Head of caudate nucleus (tissue), 42 donors: ENCODE measurements around the gene PTGDS.

Experiments
- DNase-seq, 42 donors: peaks; one replicate each; pipeline versions ENCODE4 v3.0.0 to v3.0.0-alpha.2; 2020 to 2021; ENCODE audit warnings: mixed read lengths in 7 of 42
- intact Hi-C: fragments of 100-400 bp; cut with DNase I; formaldehyde crosslinking; loops from one replicate; pipeline ENCODE4 v1.15.0; 2022

PTGDS gene

DNA sequence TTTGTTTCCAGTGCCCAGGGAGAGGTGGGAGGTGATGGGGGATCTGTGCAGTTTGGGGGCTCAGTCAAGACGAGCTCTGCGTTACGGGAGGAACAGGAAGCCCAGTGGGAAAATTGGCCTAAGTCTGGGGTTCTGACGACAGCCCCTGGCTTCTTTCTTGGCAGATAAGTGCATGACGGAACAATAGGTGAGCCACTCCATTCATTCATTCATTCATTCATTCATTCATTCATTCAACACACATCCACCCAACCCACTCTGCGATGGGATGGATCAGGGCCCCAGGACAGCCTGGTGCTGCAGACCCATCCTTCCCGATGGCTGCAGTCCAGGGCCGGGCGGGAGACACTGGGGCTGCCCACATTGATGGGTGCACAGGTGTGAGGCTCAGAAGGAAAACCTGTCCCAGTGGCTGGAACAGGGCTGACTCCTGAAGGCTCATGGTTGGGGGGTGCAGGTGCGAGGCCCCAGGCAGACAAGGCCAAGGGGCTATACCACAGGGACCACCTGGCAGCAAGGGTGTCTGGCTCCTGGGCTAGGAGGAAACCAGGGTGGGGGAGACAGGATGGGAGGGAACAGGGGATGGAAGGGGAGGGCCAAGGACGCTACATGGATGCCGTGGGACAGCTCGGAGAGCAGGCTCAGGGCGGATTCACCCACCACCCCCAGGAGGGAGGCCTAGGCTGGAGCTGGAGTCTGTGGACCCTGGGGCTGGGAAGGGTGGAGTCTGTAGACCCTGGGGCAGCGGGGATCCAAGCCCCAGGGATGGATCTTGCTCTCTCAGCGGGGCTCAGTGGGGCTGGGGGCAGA lies 3.6 kb downstream of the PTGDS start:
- intact Hi-C loops: no loop called here
- DNase-seq: peak in 10 of 42 donors; percentile 15 to 69 (median 46)

DNA sequence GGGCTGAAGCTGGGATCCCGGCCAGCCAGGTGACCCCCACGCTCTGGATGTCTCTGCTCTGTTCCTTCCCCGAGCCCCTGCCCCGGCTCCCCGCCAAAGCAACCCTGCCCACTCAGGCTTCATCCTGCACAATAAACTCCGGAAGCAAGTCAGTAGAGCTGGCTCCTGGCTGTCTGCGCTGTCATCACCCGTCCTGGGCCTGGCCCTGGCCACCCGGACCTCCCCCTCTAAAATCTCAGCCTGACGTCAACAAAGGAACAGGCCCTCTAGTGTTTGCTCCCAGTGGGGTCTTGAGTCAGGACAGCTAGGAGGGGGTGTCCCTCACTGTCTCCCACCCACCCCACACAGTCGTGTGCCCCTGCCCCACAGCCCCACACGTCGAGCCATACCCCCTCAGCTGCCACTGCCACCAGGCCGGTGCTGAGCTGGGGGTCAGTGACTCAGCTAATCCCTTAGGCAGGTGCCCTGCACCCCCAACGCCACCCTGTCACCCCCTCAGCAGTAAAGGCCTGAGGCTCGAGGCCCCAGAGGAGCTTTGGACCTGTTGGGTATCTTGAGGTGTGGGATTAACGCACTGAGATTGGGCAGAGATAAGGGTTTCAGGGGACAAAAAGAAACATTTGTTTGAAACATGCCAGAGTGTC lies 4.4 kb downstream of the PTGDS start:
- intact Hi-C loops: no loop called here

DNA sequence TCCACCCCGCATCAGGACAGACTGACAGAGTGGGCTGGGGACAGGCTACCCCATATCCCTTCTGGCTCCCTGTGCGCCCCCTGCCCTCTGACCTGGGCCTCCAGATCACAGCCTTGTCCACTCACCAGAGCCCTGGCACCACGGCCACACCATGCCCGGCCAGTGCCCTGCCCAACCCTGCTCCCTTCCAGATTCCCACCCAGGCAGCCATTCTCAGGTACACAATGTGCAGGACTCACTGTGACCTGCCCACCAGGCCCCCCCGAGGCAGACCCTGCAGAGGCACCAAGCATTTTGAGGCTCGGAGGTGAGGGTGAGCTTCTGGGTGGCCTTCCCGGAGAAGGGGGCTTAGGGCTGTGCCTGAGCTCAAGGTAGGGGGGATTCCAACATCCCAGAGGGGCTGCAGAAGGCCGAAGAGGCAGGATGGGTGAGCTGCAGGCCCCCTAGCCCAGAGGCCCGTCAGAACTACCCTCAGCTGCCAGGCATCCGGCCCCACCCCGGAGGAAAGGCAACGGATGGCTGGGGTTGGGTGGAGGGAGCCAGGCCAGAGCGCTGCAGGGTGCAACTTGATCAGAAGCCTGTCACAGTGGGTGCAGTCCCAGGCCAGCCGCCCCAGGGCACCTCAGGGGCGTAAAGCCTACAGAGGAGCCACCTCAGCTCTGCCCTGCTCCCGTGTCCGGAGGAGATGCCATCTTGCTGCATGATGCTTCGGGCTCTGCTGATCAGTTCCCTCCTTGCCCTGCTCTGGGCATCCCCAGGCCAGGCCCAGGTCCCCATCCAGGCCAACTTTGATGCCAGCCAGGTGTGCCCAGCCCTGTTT lies 5.1 kb downstream of the PTGDS start, which contains the start of gene LCNL1:
Gene LCNL1, plus strand, starts transcription at position 762 of the 820 bp plus-strand sequence. CDS start 594 bp downstream, outside the sequence.
- DNase-seq: peak in 38 of 42 donors; percentile 44 to 86 (median 66)
- intact Hi-C loops: no loop called here

More for the DNA sequence above, 4.4 kb downstream of the PTGDS start:
- DNase-seq: peak in 35 of 42 donors; percentile 48 to 88 (median 65)

GRCh38 chr9:136983167-136983566 lies 5.9 kb downstream of the PTGDS start:
- peak in 11 of 42 donors; percentile 34 to 72 (median 50) for DNase-seq
- intact Hi-C loops: no loop called here

- intact Hi-C loops: no loop called here
- peak in 3 of 42 donors; percentile 33 to 55 (median 40) for DNase-seq
These were observed 6.5 kb downstream of the PTGDS start for GRCh38 chr9:136983656-136984314.

DNA sequence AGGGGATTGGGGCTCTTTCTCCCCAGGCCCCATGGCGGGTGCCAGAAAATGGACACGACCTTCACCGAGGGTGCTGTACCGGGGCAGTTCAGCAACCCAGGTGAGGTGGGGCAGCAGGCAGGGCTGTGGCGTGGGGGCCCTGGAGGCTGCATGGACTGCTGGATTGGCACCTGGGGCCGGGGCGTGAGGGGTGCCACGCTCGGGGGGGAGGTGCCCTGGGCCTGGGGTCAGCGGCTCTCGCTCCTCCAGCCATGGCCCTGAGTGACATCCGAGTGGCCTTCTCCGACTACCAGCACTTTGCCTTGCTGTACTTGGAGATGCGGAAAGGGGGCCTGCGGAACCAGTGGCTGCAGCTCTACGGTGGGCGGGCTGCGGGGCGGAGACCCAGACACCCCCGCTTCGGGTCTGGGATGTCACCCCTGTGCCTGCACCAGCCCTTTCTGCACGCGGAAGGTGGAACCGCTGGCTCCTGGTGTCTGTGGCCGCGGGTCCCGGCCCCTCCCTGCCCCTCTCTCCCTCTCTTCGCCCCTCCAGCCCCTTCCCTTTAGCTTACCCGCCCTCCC lies 7.2 kb downstream of the PTGDS start:
- DNase-seq: peak in 2 of 42 donors; percentile 37 to 51
- intact Hi-C loops: no loop called here

DNA sequence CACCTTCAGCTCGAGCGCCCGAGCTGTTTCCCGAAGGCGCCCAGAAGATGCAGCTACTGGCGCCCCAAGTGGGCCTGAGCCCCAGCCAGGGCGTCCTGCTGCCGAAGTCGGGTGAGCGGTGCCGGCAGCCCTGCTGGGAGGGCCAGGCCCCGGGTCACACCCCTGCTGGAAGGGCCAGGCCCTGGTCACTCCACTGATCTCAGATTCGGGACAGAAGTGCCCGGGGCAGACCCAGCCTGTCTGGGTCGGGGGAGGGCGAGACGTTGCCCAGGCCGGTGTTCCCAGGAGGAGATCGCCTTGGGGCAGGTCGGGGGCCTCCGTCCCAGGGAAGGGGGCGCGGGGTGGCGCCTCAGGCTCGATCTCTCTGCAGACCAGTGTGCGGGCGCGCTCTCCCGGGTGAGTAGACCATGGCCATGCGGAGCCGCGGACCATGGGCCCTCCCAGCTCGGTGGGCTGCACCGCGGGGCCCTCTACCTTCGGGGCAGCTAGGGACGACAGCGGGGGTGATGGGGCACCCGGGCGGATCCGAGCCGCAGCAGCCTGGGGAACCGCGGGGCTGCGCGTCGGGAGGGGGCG lies 7.8 kb downstream of the PTGDS start:
- intact Hi-C loops: no loop called here
- peak in 7 of 42 donors; percentile 27 to 60 (median 38) for DNase-seq

DNA sequence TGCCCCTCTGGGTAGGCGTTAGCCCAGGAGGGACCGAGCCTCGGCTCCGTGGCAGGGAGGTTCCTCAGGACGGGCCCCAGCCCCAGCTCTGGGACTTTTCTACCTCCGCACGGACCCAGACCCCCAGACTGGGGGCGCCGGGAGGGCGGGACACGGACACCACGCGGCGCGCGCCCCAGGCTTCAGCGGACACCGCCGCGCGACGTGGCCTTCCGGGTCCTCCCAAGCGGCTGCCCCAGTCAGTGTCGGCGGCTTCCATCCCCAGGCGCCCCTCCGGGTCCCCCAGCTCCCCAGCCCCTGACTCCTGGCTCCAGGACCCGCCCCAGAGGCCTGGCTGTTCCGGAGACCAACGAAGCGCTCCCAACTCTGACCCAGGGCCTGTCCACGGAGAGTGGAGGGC lies 8.5 kb downstream of the PTGDS start:
- intact Hi-C loops: no loop called here

DNA sequence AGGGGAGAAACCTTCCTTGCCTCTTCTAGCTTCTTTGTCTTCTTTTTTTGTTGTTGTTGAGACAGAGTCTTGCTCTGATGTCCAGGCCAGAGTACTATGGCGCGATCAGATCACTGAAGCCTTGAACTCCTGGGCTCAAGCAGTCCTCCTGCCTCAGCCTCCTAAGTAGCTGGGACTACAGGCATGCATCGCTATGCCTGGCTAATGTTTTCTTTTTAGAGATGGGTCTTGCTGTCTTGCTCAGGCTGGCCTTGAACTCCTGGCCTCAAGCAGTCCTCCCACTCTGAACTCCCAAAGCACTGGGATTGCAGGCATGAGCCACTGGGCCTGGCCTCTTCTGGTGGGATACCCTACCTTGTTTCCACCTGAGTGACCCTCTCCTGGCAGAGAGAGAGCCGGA lies 11.6 kb downstream of the PTGDS start:
- no peak for DNase-seq
- intact Hi-C loops: no loop called here

More for the DNA sequence above, 8.5 kb downstream of the PTGDS start:
- no peak for DNase-seq

- DNase-seq: no peak
- intact Hi-C loops: no loop called here
These were observed 13.1 kb downstream of the PTGDS start for GRCh38 chr9:136990242-136990911.

DNA sequence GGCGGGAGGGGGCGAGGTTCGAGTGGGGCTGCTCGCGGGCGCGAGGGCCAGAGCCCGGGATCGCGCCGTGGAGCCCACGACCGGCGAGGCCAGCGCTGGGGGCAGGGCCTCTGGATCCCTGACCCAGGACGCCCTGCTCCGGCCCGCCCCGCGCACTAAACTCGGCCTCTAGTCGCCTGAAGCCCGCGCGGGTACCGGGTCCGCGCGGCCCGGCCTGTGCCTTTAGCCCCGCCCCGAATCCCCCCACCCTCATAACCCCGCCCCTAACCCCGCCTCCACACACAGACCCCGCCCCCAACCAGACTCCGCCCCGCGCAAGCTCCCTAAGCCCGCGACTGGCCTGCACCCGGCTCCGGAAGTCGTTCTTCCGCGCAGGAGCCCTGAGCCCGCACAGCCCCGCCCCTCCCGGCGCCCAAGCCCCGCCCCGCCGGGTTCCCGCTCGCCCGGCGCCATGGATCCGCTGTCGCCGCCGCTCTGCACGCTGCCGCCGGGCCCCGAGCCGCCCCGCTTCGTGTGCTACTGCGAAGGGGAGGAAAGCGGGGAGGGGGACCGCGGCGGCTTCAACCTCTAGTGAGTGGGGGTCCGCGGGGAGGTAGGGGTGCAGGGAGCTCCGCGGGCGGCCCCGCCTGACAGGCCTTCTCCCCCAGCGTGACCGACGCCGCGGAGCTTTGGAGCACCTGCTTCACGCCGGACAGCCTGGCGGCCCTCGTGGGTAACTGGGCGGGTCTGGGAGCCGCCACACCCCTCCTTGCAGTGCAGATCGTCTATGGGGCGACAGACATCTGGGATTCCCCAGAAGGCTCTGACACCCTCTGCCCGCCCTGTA lies 14.9 kb downstream of the PTGDS start, which contains the start of gene PAXX:
Gene PAXX, plus strand, starts transcription at position 430 of the 826 bp plus-strand sequence. Its CDS starts 22 bp downstream, at position 452.
- DNase-seq: peak; percentile 80 to 98 (median 95)
- intact Hi-C loops: no loop called here

- intact Hi-C loops: no loop called here
- no peak for DNase-seq
These were observed 15.6 kb downstream of the PTGDS start for GRCh38 chr9:136992819-136993369.

DNA sequence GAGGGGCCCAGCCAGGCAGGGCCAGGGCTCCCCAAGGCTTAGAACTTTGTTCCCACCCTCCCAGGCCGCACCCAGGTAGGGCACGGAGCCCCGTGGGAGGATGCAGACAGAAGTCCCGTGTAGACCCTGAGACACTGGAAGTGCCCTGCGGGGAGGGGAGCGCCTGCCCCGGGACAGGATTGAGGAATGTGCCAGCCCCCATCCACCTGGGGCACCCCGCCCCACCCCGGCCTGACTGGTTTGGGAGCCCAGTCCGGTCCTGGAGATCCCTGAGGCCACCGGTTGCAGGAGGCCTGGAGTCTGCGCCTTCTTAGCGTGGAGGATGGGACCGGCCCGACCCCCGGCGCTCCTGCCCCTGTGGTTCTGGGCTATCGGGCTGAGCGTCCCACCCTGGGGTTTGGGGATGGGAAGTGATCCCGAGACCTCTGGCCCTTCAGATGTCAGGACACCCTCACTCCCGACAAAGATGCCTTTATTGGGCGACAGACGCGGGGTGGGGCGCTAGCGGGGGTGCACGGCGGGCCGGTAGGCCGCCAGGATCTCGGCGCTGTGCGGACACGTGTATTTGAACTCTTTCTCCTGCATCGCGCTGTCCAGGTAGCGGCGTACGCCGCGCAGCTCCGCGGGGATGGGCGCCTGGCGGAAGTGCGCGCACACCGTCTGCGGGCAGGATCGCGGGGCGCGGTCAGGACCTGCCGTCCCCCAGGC lies 17.0 kb downstream of the PTGDS start:
- intact Hi-C loops: no loop called here
- DNase-seq: no peak

GRCh38 chr9:136994888-136995230 lies 17.6 kb downstream of the PTGDS start:
- intact Hi-C loops: no loop called here
- DNase-seq: no peak

GRCh38 chr9:136995362-136995761 lies 18.1 kb downstream of the PTGDS start:
- no peak for DNase-seq
- intact Hi-C loops: no loop called here

- DNase-seq: peak in 13 of 42 donors; percentile 27 to 68 (median 54)
- intact Hi-C loops: no loop called here
These were observed 18.5 kb downstream of the PTGDS start for GRCh38 chr9:136995772-136996311.
